GM23338 (cell line): ENCODE data around the gene TRIM32. TPM values are rescaled to one million over a fixed set of nuclear protein-coding genes. Genes with fewer than 3 reads are reported as not detected.

ENCODE experiments used
- ATAC-seq: fragments of 200-7000 bp; cut with Tn5 transposase; 3 replicates; pipeline ENCODE4 v1.9.1; 2020
- DNase-seq: peaks from one replicate; pipeline ENCODE4 v3.0.0-alpha.2; 2015; ENCODE audit warnings: low spot score
- H2AFZ ChIP-seq: fragments of 200-600 bp; sonication (generic); 2 replicates; pipeline ENCODE4 v1.8.0; 2016; ENCODE audit warnings: antibody characterized with exemption, mild to moderate bottlenecking, moderate library complexity
- H3F3A ChIP-seq: fragments of 200-600 bp; sonication (generic); replicated peaks from 2 replicates; pipeline ENCODE4 v1.8.0; 2017; ENCODE audit warnings: antibody characterized with exemption, mixed run types, low read depth
- H3K27ac ChIP-seq: fragments of 200-600 bp; sonication (generic); 2 replicates; pipeline ENCODE4 v1.6.1; 2016; ENCODE audit warnings: low read depth
- H3K27me3 ChIP-seq: fragments of 200-600 bp; sonication (generic); 2 replicates; pipeline ENCODE4 v1.8.0; 2016; ENCODE audit warnings: mild to moderate bottlenecking, mixed run types, moderate library complexity; ENCODE audit not compliant: insufficient read depth
- H3K36me3 ChIP-seq: fragments of 200-600 bp; sonication (generic); 2 replicates; pipeline ENCODE4 v1.8.0; 2016; ENCODE audit warnings: mild to moderate bottlenecking; ENCODE audit not compliant: insufficient read depth
- H3K4me1 ChIP-seq: fragments of 200-600 bp; sonication (generic); 2 replicates; pipeline ENCODE4 v1.8.0; 2016; ENCODE audit warnings: mild to moderate bottlenecking, moderate library complexity; ENCODE audit not compliant: insufficient read depth
- H3K4me2 ChIP-seq: fragments of 200-600 bp; sonication (generic); 2 replicates; pipeline ENCODE4 v1.7.1; 2017; ENCODE audit warnings: mixed run types
- H3K4me3 ChIP-seq: fragments of 200-600 bp; sonication (generic); 2 replicates; pipeline ENCODE4 v1.6.1; 2016; ENCODE audit warnings: mixed run types
- H3K79me2 ChIP-seq: fragments of 200-600 bp; sonication (generic); replicated peaks from 2 replicates; pipeline ENCODE4 v1.8.0; 2017; ENCODE audit warnings: mild to moderate bottlenecking; ENCODE audit not compliant: insufficient read depth
- H3K9me2 ChIP-seq: fragments of 200-600 bp; sonication (generic); 2 replicates; pipeline ENCODE4 v1.8.0; 2017; ENCODE audit not compliant: insufficient read depth
- H4K20me1 ChIP-seq: fragments of 200-600 bp; sonication (generic); replicated peaks from 2 replicates; pipeline ENCODE4 v1.8.0; 2017; ENCODE audit warnings: mild to moderate bottlenecking; ENCODE audit not compliant: insufficient read depth
- H3K27ac Mint-ChIP-seq: 2 replicates; pipeline ENCODE4 v1.8.0; 2020; ENCODE audit warnings: inconsistent platforms, mild to moderate bottlenecking, moderate library complexity, mixed read lengths
- H3K27me3 Mint-ChIP-seq: 3 replicates; pipeline ENCODE4 v1.8.0; 2022; ENCODE audit warnings: low read depth, mild to moderate bottlenecking, moderate library complexity, mixed read lengths, inconsistent platforms; ENCODE audit not compliant: insufficient read depth, poor library complexity
- H3K36me3 Mint-ChIP-seq: 3 replicates; pipeline ENCODE4 v1.8.0; 2021; ENCODE audit warnings: low read depth, mild to moderate bottlenecking, inconsistent platforms, moderate library complexity, mixed read lengths
- H3K4me1 Mint-ChIP-seq: 3 replicates; pipeline ENCODE4 v1.8.0; 2020; ENCODE audit warnings: mild to moderate bottlenecking, inconsistent platforms, mixed read lengths
- H3K4me3 Mint-ChIP-seq: 3 replicates; pipeline ENCODE4 v1.8.0; 2021; ENCODE audit warnings: moderate library complexity, mild to moderate bottlenecking, inconsistent platforms, mixed read lengths
- H3K9me3 Mint-ChIP-seq: 3 replicates; pipeline ENCODE4 v1.8.0; 2020; ENCODE audit warnings: moderate library complexity, mild to moderate bottlenecking, inconsistent platforms, mixed read lengths
- STAT1 ChIP-seq: IDR thresholded peaks from one replicate; pipeline ENCODE4 v1.6.1; 2016; ENCODE audit warnings: antibody characterized with exemption; ENCODE audit not compliant: unreplicated experiment
- ZNF462 ChIP-seq: fragments of 250-450 bp; sonication (Bioruptor Pico); IDR thresholded peaks from 2 replicates; pipeline ENCODE4 v1.5.0; 2020; ENCODE audit warnings: mild to moderate bottlenecking, moderate library complexity
- polyA plus RNA-seq: library from polyadenylated mRNA; unstranded; fragments of >200 nt; fragmentation: Nextera tagmentation; extraction: Ambion mirVana; gene quantifications from 2 replicates; pipeline ENCODE4 v1.2.1, GENCODE V29; 2016
- total RNA-seq: library from RNA; depleted of rRNA; stranded (reverse); fragments of >200 nt; shearing (Covaris generic); gene quantifications from 2 replicates; pipeline ENCODE4 v1.2.3, GENCODE V29; 2014
- TF ChIP-seq, protein P1 (sequence below), 2 experiments: fragments of 200-600 bp in 1 of 2; sonication (generic) in 1 of 2; conservative IDR thresholded peaks; 2 replicates each; pipeline versions ENCODE4 v1.5.1 to v1.6.1; 2016 to 2017; ENCODE audit warnings: antibody characterized with exemption in 2 of 2, low read depth in 2 of 2, mild to moderate bottlenecking in 2 of 2, moderate library complexity in 1 of 2

TRIM32 gene
- total and polyA plus RNA-seq, 2 experiments from 2014 or later, result 6.7 to 16.3 TPM

DNA sequence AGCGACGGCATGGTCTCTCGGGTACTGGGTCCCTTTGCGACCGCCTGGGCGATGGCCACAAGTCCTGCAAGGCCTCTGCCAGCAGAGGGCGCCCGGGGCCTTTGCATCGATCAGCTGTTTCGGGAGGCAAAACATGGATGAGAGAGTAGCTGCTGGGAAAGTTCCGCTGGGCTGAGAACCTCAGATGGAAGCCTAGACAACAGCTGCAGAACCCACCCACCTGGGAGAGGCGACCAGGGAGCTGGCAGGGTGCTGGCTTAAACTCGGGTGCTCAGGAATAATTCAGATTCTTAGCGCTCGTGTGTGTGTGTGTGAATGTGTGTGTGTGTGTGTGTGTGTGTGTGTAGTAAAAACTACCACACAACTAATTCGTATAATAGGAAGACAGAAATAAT, 50.0 kb downstream of the TRIM32 start:
- H3K4me3 ChIP-seq, result no peak overlapping the region
- H2AFZ ChIP-seq, result no peak overlapping the region; the same call in 1 of the 2 replicates
- H3K79me2 ChIP-seq, result no peaks in the 10 kb centered on the region
- H3K4me1 Mint-ChIP-seq, result peaks cover 14% of the 10 kb centered on the region
- H3K36me3 ChIP-seq, result no peaks in the 10 kb centered on the region
- no peaks in the 10 kb centered on the region for H4K20me1 ChIP-seq
- ATAC-seq (peak; percentile 94), DNase-seq (peak; percentile 97)
- no peaks in the 10 kb centered on the region for H3F3A ChIP-seq
- TF ChIP-seq, protein P1, sequence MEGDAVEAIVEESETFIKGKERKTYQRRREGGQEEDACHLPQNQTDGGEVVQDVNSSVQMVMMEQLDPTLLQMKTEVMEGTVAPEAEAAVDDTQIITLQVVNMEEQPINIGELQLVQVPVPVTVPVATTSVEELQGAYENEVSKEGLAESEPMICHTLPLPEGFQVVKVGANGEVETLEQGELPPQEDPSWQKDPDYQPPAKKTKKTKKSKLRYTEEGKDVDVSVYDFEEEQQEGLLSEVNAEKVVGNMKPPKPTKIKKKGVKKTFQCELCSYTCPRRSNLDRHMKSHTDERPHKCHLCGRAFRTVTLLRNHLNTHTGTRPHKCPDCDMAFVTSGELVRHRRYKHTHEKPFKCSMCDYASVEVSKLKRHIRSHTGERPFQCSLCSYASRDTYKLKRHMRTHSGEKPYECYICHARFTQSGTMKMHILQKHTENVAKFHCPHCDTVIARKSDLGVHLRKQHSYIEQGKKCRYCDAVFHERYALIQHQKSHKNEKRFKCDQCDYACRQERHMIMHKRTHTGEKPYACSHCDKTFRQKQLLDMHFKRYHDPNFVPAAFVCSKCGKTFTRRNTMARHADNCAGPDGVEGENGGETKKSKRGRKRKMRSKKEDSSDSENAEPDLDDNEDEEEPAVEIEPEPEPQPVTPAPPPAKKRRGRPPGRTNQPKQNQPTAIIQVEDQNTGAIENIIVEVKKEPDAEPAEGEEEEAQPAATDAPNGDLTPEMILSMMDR (conservative IDR thresholded peaks at IDR 0.05; ENCODE audit: low read depth in 2 of 2), result peak; percentile 89 to 98
- TF ChIP-seq STAT1, result no peak
- peak; percentile 68; the same call in 1 of the 2 replicates for TF ChIP-seq ZNF462 (CRISPR knock-in tag)
- no peaks in the 10 kb centered on the region for H3K27me3 Mint-ChIP-seq
- H3K27me3 ChIP-seq, result no peaks in the 10 kb centered on the region
- no peak overlapping the region; the same call in 1 of the 2 replicates for H3K27ac Mint-ChIP-seq
- H3K4me1 ChIP-seq, result peaks cover 17% of the 10 kb centered on the region
- H3K4me3 Mint-ChIP-seq, result no peak overlapping the region
- no peaks in the 10 kb centered on the region for H3K36me3 Mint-ChIP-seq
- no peak overlapping the region for H3K4me2 ChIP-seq
- 0 out of 2 replicates have a peak, but pooled peaks cover 5% of the 10 kb centered on the region for H3K9me2 ChIP-seq
- no peak overlapping the region for H3K27ac ChIP-seq
- H3K9me3 Mint-ChIP-seq, result no peaks in the 10 kb centered on the region
